IPS-NIHi7 (cell line): ENCODE measurements around the gene TMEM138.
"Not testable (repeated sequence)": the region's sequence is repeated elsewhere in the genome, so short reads cannot be mapped to it uniquely, and the experiment has no call there.

Experiments
- DNase-seq: peaks from one replicate; pipeline ENCODE4 v3.0.0; 2012; ENCODE audit warnings: mixed read lengths; ENCODE audit errors: extremely low spot score

TMEM138 gene

GRCh38 chr11:61364012-61364675 lies 2.0 kb downstream of the TMEM138 start:
- DNase-seq = no peak

GRCh38 chr11:61367406-61367805 lies 5.2 kb downstream of the TMEM138 start:
- DNase-seq = no peak

- no peak for DNase-seq
These were observed 6.5 kb downstream of the TMEM138 start for GRCh38 chr11:61368646-61369045.

- DNase-seq = no peak
These were observed 7.5 kb downstream of the TMEM138 start for GRCh38 chr11:61369372-61370348.

GRCh38 chr11:61370349-61371005 lies 8.3 kb downstream of the TMEM138 start:
- DNase-seq = no peak

- DNase-seq = no peak
These were observed 10.7 kb downstream of the TMEM138 start for GRCh38 chr11:61372659-61373420.

GRCh38 chr11:61375761-61376108 lies 13.6 kb downstream of the TMEM138 start:
- no peak for DNase-seq

- DNase-seq = no peak
These were observed 15.4 kb downstream of the TMEM138 start for GRCh38 chr11:61377461-61378160.

GRCh38 chr11:61378713-61379313 lies 16.6 kb downstream of the TMEM138 start:
- no peak for DNase-seq

- no peak for DNase-seq
These were observed 18.7 kb downstream of the TMEM138 start for GRCh38 chr11:61380884-61381283.

- DNase-seq = not testable (repeated sequence)
These were observed 21.7 kb downstream of the TMEM138 start for GRCh38 chr11:61383859-61384258.

- DNase-seq = peak; percentile 59
These were observed 22.4 kb downstream of the TMEM138 start for GRCh38 chr11:61384271-61385242.

GRCh38 chr11:61390161-61390560 lies 28.0 kb downstream of the TMEM138 start:
- DNase-seq = no peak

GRCh38 chr11:61392981-61393595 lies 30.9 kb downstream of the TMEM138 start:
- DNase-seq = peak; percentile 55

- no peak for DNase-seq
These were observed 39.0 kb downstream of the TMEM138 start for GRCh38 chr11:61401173-61401572.

- no peak for DNase-seq
These were observed 39.4 kb downstream of the TMEM138 start for GRCh38 chr11:61401573-61401972.

GRCh38 chr11:61403658-61404057 lies 41.5 kb downstream of the TMEM138 start:
- DNase-seq = no peak

GRCh38 chr11:61404103-61404502 lies 41.9 kb downstream of the TMEM138 start:
- DNase-seq = no peak

- DNase-seq = no peak
These were observed 42.5 kb downstream of the TMEM138 start for GRCh38 chr11:61404641-61405040.
